Cardiac muscle cell (in vitro differentiated cells and primary cell): ENCODE results near the gene MYO5A. TPM values are rescaled to one million over a fixed set of nuclear protein-coding genes. Genes with fewer than 3 reads are reported as not detected.
A peak's percentile ranks its signal among the peaks of the same experiment; 100 is the strongest.

Experiments
- DNase-seq, 2 donors: peaks; one replicate each; pipeline versions ENCODE4 v3.0.0 to v3.0.0-alpha.2; 2010 to 2017; ENCODE audit warnings: low read depth in 1 of 2, low spot score in 1 of 2
- H3K27ac ChIP-seq: fragments of 200-600 bp; sonication (generic); 2 replicates; pipeline ENCODE4 v1.5.1; 2016
- H3K27me3 ChIP-seq: fragments of 200-600 bp; sonication (generic); 2 replicates; pipeline ENCODE4 v1.6.0; 2016; ENCODE audit warnings: control low read depth
- H3K36me3 ChIP-seq: fragments of 200-600 bp; sonication (generic); 2 replicates; pipeline ENCODE4 v1.5.1; 2016; ENCODE audit warnings: control low read depth
- H3K4me1 ChIP-seq: fragments of 200-600 bp; sonication (generic); 2 replicates; pipeline ENCODE4 v1.8.1; 2017; ENCODE audit warnings: low read depth, mild to moderate bottlenecking, mixed run types
- H3K4me3 ChIP-seq: fragments of 200-600 bp; sonication (generic); 2 replicates; pipeline ENCODE4 v1.5.1; 2016; ENCODE audit warnings: mild to moderate bottlenecking
- H3K9me3 ChIP-seq: fragments of 200-600 bp; sonication (generic); 2 replicates; pipeline ENCODE4 v1.5.1; 2017; ENCODE audit warnings: low read depth, mild to moderate bottlenecking, control low read depth
- polyA plus RNA-seq: library from polyadenylated mRNA; unstranded; fragments of >200 nt; fragmentation: Nextera tagmentation; extraction: Ambion mirVana; gene quantifications from 2 replicates; pipeline ENCODE4 v1.2.1, GENCODE V29; 2016
- total RNA-seq: library from RNA; depleted of rRNA; stranded (reverse); fragments of >200 nt; gene quantifications from 2 replicates; pipeline ENCODE4 v1.2.3, GENCODE V29; 2016
- TF ChIP-seq, protein P1 (sequence below): IDR thresholded peaks from 2 replicates; pipeline ENCODE4 v1.5.1; 2012; ENCODE audit warnings: low read depth, mild to moderate bottlenecking, low read length

The MYO5A gene
- total and polyA plus RNA-seq, 2 experiments from 2014 or later = 5.1 to 27.7 TPM

DNA sequence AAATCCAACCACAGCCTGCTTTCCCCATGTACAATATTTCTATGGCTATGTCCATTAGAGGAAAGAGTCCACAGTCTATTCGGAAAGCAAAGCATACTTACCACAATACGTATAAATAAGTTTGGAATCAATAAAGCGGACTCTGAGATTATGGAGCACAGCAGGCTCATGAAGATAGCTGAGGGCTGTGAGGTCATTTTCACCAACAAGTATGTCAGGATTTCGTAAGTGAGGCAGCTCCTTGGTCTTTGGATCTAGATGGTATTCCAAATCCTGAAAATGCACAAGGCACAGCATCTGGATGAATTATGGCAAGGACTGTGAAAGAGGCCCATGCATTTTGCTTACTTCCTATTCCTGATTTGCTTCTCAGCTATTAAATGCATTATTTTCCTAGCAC, 100.4 kb downstream of the MYO5A start:
- Histone ChIP-seq H3K4me3 (no peak overlapping the region), H3K4me1 (peaks cover 12% of the 10 kb centered on the region), H3K27me3 (no peaks in the 10 kb centered on the region), H3K9me3 (no peaks in the 10 kb centered on the region), H3K27ac (no peak overlapping the region), H3K36me3 (no peaks in the 10 kb centered on the region)
- TF ChIP-seq, protein P1, sequence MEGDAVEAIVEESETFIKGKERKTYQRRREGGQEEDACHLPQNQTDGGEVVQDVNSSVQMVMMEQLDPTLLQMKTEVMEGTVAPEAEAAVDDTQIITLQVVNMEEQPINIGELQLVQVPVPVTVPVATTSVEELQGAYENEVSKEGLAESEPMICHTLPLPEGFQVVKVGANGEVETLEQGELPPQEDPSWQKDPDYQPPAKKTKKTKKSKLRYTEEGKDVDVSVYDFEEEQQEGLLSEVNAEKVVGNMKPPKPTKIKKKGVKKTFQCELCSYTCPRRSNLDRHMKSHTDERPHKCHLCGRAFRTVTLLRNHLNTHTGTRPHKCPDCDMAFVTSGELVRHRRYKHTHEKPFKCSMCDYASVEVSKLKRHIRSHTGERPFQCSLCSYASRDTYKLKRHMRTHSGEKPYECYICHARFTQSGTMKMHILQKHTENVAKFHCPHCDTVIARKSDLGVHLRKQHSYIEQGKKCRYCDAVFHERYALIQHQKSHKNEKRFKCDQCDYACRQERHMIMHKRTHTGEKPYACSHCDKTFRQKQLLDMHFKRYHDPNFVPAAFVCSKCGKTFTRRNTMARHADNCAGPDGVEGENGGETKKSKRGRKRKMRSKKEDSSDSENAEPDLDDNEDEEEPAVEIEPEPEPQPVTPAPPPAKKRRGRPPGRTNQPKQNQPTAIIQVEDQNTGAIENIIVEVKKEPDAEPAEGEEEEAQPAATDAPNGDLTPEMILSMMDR = no peak
- DNase-seq = peak in 1 of 2 donors; percentile 57

DNA sequence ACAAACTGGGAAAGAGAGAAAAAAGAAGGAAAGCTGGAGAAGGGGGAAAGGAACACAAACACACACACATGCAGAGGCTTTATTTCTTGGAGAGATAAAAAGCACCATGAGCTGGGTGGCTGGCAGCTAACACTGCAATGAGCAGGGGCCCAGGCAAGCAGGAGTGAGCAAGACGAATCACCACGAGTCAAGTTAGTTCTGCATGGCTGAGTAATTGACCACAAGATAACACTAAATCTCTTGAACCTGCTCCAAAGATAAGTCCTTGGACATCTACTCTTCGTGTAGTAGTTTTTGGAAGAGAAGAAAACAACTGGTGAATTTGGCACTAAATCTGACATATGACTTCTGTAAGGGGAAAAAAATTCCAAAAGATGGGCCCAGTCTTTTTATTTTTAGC, 100.9 kb downstream of the MYO5A start:
- DNase-seq = peak; percentile 15 to 87
- TF ChIP-seq, protein P1 = no peak
- Histone ChIP-seq H3K36me3 (no peaks in the 10 kb centered on the region), H3K4me3 (no peak overlapping the region), H3K27ac (peak overlapping the region; percentile 3), H3K9me3 (no peaks in the 10 kb centered on the region), H3K27me3 (no peaks in the 10 kb centered on the region), H3K4me1 (peaks cover 12% of the 10 kb centered on the region)

DNA sequence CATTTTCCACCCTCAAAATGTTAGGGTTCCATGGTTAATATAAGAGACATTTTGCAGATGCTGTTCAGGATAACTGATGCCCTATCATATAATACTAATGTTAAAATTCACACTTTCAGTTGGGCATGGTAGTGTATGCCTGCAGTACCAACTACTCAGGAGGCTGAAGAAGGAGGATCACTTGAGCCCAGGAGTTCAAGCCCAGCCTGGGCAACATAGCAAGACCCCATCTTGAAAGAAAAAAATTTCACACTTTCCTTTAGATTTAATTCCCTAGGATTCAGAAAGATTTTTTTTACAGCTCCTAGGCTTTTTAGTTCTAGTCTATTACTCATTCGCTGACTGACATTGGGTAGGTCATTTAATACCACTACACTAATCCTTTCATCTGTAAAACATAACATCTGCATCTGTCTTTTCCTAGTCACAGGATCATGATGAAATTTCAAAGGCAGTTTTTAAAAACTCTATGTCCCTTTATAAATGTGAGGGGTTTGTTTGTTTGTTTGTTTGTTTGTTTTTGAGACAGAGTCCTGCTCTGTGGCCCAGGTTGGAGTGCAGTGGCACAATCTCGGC, 103.7 kb downstream of the MYO5A start:
- no peaks in the 10 kb centered on the region for H3K27me3 ChIP-seq
- H3K36me3 ChIP-seq = no peaks in the 10 kb centered on the region
- TF ChIP-seq, protein P1 = no peak
- no peak overlapping the region for H3K27ac ChIP-seq
- no peak for DNase-seq
- H3K4me1 ChIP-seq = peaks cover 12% of the 10 kb centered on the region
- H3K9me3 ChIP-seq = no peaks in the 10 kb centered on the region
- no peak overlapping the region for H3K4me3 ChIP-seq

DNA sequence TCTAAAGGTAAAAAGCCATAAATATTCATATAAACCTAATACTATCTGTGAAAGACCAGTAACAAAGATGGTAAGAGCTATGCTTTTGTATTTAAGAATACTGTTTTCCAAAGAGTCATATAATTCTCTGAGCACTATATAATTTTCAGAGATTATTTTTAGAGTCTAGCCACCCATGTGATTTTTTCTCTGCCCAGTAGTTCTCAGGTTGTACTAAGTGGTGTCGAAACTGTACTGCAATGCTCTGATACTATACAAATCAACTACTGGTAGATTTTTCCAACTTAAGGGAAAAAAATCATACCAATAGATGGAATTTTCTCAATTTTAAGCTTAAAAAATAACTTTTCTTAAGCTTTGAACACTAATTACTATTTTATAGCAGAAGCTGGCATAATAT, 104.8 kb downstream of the MYO5A start:
- H3K36me3 ChIP-seq = no peaks in the 10 kb centered on the region
- no peak for DNase-seq
- TF ChIP-seq, protein P1 = no peak
- H3K9me3 ChIP-seq = no peaks in the 10 kb centered on the region
- no peaks in the 10 kb centered on the region for H3K27me3 ChIP-seq
- H3K27ac ChIP-seq = no peak overlapping the region
- H3K4me1 ChIP-seq = peaks cover 12% of the 10 kb centered on the region
- H3K4me3 ChIP-seq = no peak overlapping the region

DNA sequence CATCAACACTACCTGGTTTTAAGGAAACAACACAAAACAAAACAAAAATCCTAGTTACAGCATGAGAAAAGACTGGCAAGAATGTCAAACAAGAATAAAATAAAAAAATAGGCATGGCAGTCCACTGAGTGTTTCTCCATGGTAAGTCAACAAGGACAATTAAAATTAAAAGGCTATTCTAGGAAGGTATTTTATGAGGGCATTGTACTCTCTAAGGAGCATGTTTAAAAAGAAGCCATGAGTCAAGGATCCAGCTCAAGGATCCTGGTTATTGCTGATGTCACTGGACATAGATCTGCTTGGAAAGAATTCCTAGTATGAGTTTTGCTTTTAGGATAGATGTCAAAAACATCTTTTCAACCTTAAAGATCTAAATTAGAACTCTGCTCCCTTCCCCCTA, 106.7 kb downstream of the MYO5A start:
- Histone ChIP-seq H3K36me3 (no peaks in the 10 kb centered on the region), H3K4me3 (no peak overlapping the region), H3K27me3 (no peaks in the 10 kb centered on the region), H3K4me1 (peaks cover under 1% of the 10 kb centered on the region), H3K9me3 (no peaks in the 10 kb centered on the region), H3K27ac (no peak overlapping the region)
- TF ChIP-seq, protein P1 = no peak
- DNase-seq = no peak
